ENCODE measurements around the gene DNAJB4.
"Not testable (repeated sequence)": the region's sequence is repeated elsewhere in the genome, so short reads cannot be mapped to it uniquely, and the experiment has no call there.

The DNAJB4 gene

GRCh38 chr1:77991638-77992037 is 13.1 kb upstream of the DNAJB4 start:
- DNase-seq = no peak

GRCh38 chr1:77994117-77994705 is 10.5 kb upstream of the DNAJB4 start:
- no peak for DNase-seq

- no peak for DNase-seq
These were observed 8.0 kb upstream of the DNAJB4 start for GRCh38 chr1:77996734-77997133.

- not testable (repeated sequence) for DNase-seq
These were observed 4.2 kb upstream of the DNAJB4 start for GRCh38 chr1:78000536-78000935.

- peak; percentile 10 for DNase-seq
These were observed 1.5 kb upstream of the DNAJB4 start for GRCh38 chr1:78003070-78003746.

- peak; percentile 73 for DNase-seq
These were observed 639 bp upstream of the DNAJB4 start for GRCh38 chr1:78003882-78004718.

GRCh38 chr1:78005448-78005722 is 646 bp downstream of the DNAJB4 start:
- DNase-seq = no peak

- peak; percentile 89 for DNase-seq
These were observed 1.0 kb downstream of the DNAJB4 start for GRCh38 chr1:78005755-78006154.

- peak; percentile 14 for DNase-seq
These were observed 1.8 kb downstream of the DNAJB4 start for GRCh38 chr1:78006521-78006920.

- no peak for DNase-seq
These were observed 3.1 kb downstream of the DNAJB4 start for GRCh38 chr1:78007677-78008341.

- DNase-seq = no peak
These were observed 4.5 kb downstream of the DNAJB4 start for GRCh38 chr1:78009276-78009675.

GRCh38 chr1:78009836-78010235 is 5.1 kb downstream of the DNAJB4 start:
- no peak for DNase-seq

- no peak for DNase-seq
These were observed 6.3 kb downstream of the DNAJB4 start for GRCh38 chr1:78011050-78011449.

- no peak for DNase-seq
These were observed 10.4 kb downstream of the DNAJB4 start for GRCh38 chr1:78015148-78015547.

GRCh38 chr1:78019024-78019423 is 14.3 kb downstream of the DNAJB4 start:
- no peak for DNase-seq

- not testable (repeated sequence) for DNase-seq
These were observed 16.4 kb downstream of the DNAJB4 start for GRCh38 chr1:78021134-78021533.

GRCh38 chr1:78029793-78030192 is 25.1 kb downstream of the DNAJB4 start:
- no peak for DNase-seq

GRCh38 chr1:78032996-78033796 is 28.5 kb downstream of the DNAJB4 start:
- no peak for DNase-seq

GRCh38 chr1:78033797-78034172 is 29.0 kb downstream of the DNAJB4 start:
- DNase-seq = no peak

GRCh38 chr1:78035121-78035520 is 30.4 kb downstream of the DNAJB4 start:
- DNase-seq = no peak

- no peak for DNase-seq
These were observed 31.7 kb downstream of the DNAJB4 start for GRCh38 chr1:78036450-78036849.

- no peak for DNase-seq
These were observed 33.3 kb downstream of the DNAJB4 start for GRCh38 chr1:78038071-78038470.

GRCh38 chr1:78038491-78038939 is 33.8 kb downstream of the DNAJB4 start:
- DNase-seq = no peak
